Suprapubic skin (tissue), 4 donors: ENCODE results near the gene NFIA. TPM values are rescaled to one million over a fixed set of nuclear protein-coding genes. Genes with fewer than 3 reads are reported as not detected.

Experiments
- DNase-seq, 2 donors: peaks; one replicate each; pipeline ENCODE4 v3.0.0-alpha.2; 2019; ENCODE audit warnings: low spot score in 2 of 2
- H3K27ac ChIP-seq: fragments of 200-600 bp; sonication (generic); one replicate; pipeline ENCODE4 v1.5.1; 2019
- H3K27me3 ChIP-seq: fragments of 200-600 bp; sonication (generic); one replicate; pipeline ENCODE4 v1.5.1; 2019
- H3K36me3 ChIP-seq: fragments of 200-600 bp; sonication (generic); one replicate; pipeline ENCODE4 v1.5.1; 2019
- H3K4me1 ChIP-seq: fragments of 200-600 bp; sonication (generic); one replicate; pipeline ENCODE4 v1.5.1; 2019
- H3K4me3 ChIP-seq: fragments of 200-600 bp; sonication (generic); one replicate; pipeline ENCODE4 v1.5.1; 2019; ENCODE audit warnings: mild to moderate bottlenecking
- H3K9me3 ChIP-seq: fragments of 200-600 bp; sonication (generic); one replicate; pipeline ENCODE4 v1.5.1; 2019
- CTCF ChIP-seq, 2 donors: fragments of 200-600 bp in 1 of 2; fragments of 450-650 bp in 1 of 2; sonication (generic) in 1 of 2; IDR thresholded peaks; one replicate each; pipeline ENCODE4 v1.5.1; 2016 to 2019; ENCODE audit warnings: antibody characterized with exemption in 2 of 2, mild to moderate bottlenecking in 1 of 2, moderate library complexity in 1 of 2
- EP300 ChIP-seq: sonication (generic); formaldehyde crosslinking; IDR thresholded peaks from one replicate; pipeline ENCODE4 v1.6.1; 2017; ENCODE audit warnings: antibody characterized with exemption
- POLR2A ChIP-seq, 2 donors: fragments of 450-650 bp; IDR thresholded peaks; one replicate each; pipeline ENCODE4 v1.6.1; 2017; ENCODE audit warnings: antibody characterized with exemption in 2 of 2, mild to moderate bottlenecking in 2 of 2, moderate library complexity in 2 of 2
- POLR2AphosphoS5 ChIP-seq, 3 donors: sonication (generic); formaldehyde crosslinking; IDR thresholded peaks; one replicate each; pipeline ENCODE4 v1.6.1; 2017; ENCODE audit warnings: antibody characterized with exemption in 3 of 3
- WGBS: methylation state at CpG from one replicate; pipeline ENCODE4 v1.1.5; 2018; 5-methylcytosine and 5-hydroxymethylcytosine counted together
- total RNA-seq, 4 donors: library from RNA; depleted of rRNA; stranded (reverse); fragments of >200 nt; gene quantifications; one replicate each; pipeline ENCODE4 v1.1.0, GENCODE V29; 2016

Gene NFIA
- total RNA-seq, 4 donors from 2014 or later: 30.1 to 54.2 (median 48.2) TPM

- Histone ChIP-seq H3K4me3 (no peak overlapping the region), H3K27me3 (no peaks in the 10 kb centered on the region), H3K36me3 (no peaks in the 10 kb centered on the region), H3K4me1 (peaks cover 22% of the 10 kb centered on the region), H3K9me3 (no peaks in the 10 kb centered on the region), H3K27ac (peak overlapping the region; percentile 53)
- no peak for DNase-seq
- WGBS: 56% methylated on average over 3 of the region's 3 CpGs
- TF ChIP-seq POLR2A (IDR thresholded peaks at IDR 0.05) (no peak), EP300 (no peak), CTCF (IDR thresholded peaks at IDR 0.05) (no peak), POLR2AphosphoS5 (IDR thresholded peaks at IDR 0.05) (no peak)
These were observed 218.5 kb downstream of the NFIA start for GRCh38 chr1:61300899-61301298.

GRCh38 chr1:61301824-61302657 is 219.7 kb downstream of the NFIA start:
- peaks cover 22% of the 10 kb centered on the region for H3K4me1 ChIP-seq

GRCh38 chr1:61307422-61308142 is 225.2 kb downstream of the NFIA start:
- Histone ChIP-seq H3K4me1 (peaks cover 9% of the 10 kb centered on the region), H3K4me3 (no peak overlapping the region), H3K27ac (no peak overlapping the region), H3K9me3 (no peaks in the 10 kb centered on the region), H3K27me3 (no peaks in the 10 kb centered on the region), H3K36me3 (no peaks in the 10 kb centered on the region)
- TF ChIP-seq CTCF (IDR thresholded peaks at IDR 0.05) (no peak), POLR2AphosphoS5 (IDR thresholded peaks at IDR 0.05) (no peak), POLR2A (IDR thresholded peaks at IDR 0.05) (no peak), EP300 (no peak)
- no peak for DNase-seq
- 87% methylated on average over 3 of the region's 3 CpGs for WGBS

More at GRCh38 chr1:61301824-61302657, 219.7 kb downstream of the NFIA start:
- no peak for TF ChIP-seq POLR2AphosphoS5 (IDR thresholded peaks at IDR 0.05)
- Histone ChIP-seq H3K36me3 (no peaks in the 10 kb centered on the region), H3K9me3 (no peaks in the 10 kb centered on the region), H3K4me3 (no peak overlapping the region), H3K27me3 (no peaks in the 10 kb centered on the region), H3K27ac (peak overlapping the region; percentile 53)
- 48% methylated on average over 4 of the region's 4 CpGs for WGBS
- DNase-seq: no peak

GRCh38 chr1:61310057-61310456 is 227.7 kb downstream of the NFIA start:
- Histone ChIP-seq H3K36me3 (no peaks in the 10 kb centered on the region), H3K4me3 (no peak overlapping the region), H3K27me3 (no peaks in the 10 kb centered on the region), H3K9me3 (no peaks in the 10 kb centered on the region), H3K4me1 (no peaks in the 10 kb centered on the region), H3K27ac (no peak overlapping the region)
- TF ChIP-seq EP300: no peak
- no peak for TF ChIP-seq CTCF (IDR thresholded peaks at IDR 0.05)
- TF ChIP-seq POLR2AphosphoS5 (IDR thresholded peaks at IDR 0.05): no peak
- no peak for TF ChIP-seq POLR2A (IDR thresholded peaks at IDR 0.05)
- no peak for DNase-seq
- 95% methylated on average over 3 of the region's 3 CpGs for WGBS

GRCh38 chr1:61310538-61310937 is 228.2 kb downstream of the NFIA start:
- 79% methylated on average over 4 of the region's 4 CpGs for WGBS
- Histone ChIP-seq H3K27ac (no peak overlapping the region), H3K27me3 (no peaks in the 10 kb centered on the region), H3K36me3 (no peaks in the 10 kb centered on the region), H3K9me3 (no peaks in the 10 kb centered on the region), H3K4me1 (no peaks in the 10 kb centered on the region), H3K4me3 (no peak overlapping the region)
- no peak for DNase-seq
- no peak for TF ChIP-seq POLR2A (IDR thresholded peaks at IDR 0.05)
- no peak for TF ChIP-seq EP300
- TF ChIP-seq POLR2AphosphoS5 (IDR thresholded peaks at IDR 0.05): no peak
- TF ChIP-seq CTCF (IDR thresholded peaks at IDR 0.05): no peak
